H1 (cell line): Measurements from ENCODE around the gene PPP2R3C. TPM values are rescaled to one million over a fixed set of nuclear protein-coding genes. Genes with fewer than 3 reads are reported as not detected.

Experiments
- CTCF ChIA-PET: fragments of 300-600 bp; sonication (Branson Sonifier 250); formaldehyde crosslinking; loops from one replicate; lab custom pipeline; 2021; ENCODE audit not compliant: partially characterized antibody; lab: Charles Lee
- POLR2A ChIA-PET: fragments of 300-600 bp; sonication (Branson Sonifier 250); formaldehyde crosslinking; loops from one replicate; lab custom pipeline; 2021; ENCODE audit warnings: inconsistent platforms; ENCODE audit not compliant: partially characterized antibody; lab: Charles Lee
- DNase-seq, 2 experiments: peaks; one replicate each; pipeline versions ENCODE4 v3.0.0 to v3.0.0-alpha.2; 2010 to 2022; ENCODE audit warnings: low spot score in 2 of 2, low read depth in 1 of 2, mixed read lengths in 1 of 2
- FAIRE-seq: peaks from 2 replicates; lab custom pipeline; 2011; peaks lifted over from hg19 to GRCh38; lab: Jason Lieb, UNC
- H2AFZ ChIP-seq: 2 replicates; pipeline ENCODE4 v1.8.1; 2012; ENCODE audit warnings: low read length, inconsistent platforms
- H2AK5ac ChIP-seq: 2 replicates; pipeline ENCODE4 v1.6.1; 2013; ENCODE audit warnings: low read depth, low read length
- H2BK120ac ChIP-seq: replicated peaks from 2 replicates; pipeline ENCODE3; 2013; ENCODE audit warnings: low read depth, low read length, inconsistent platforms
- H2BK12ac ChIP-seq: 2 replicates; pipeline ENCODE4 v1.6.1; 2013; ENCODE audit warnings: low read depth, low read length
- H2BK15ac ChIP-seq: 2 replicates; pipeline ENCODE4 v1.6.1; 2013; ENCODE audit warnings: low read length
- H2BK20ac ChIP-seq: 2 replicates; pipeline ENCODE4 v1.6.1; 2013; ENCODE audit warnings: low read length
- H2BK5ac ChIP-seq: 2 replicates; pipeline ENCODE4 v1.6.1; 2013; ENCODE audit warnings: low read depth, low read length
- H3K14ac ChIP-seq: 2 replicates; pipeline ENCODE4 v1.6.1; 2013; ENCODE audit warnings: inconsistent platforms; ENCODE audit not compliant: insufficient read length
- H3K18ac ChIP-seq: 2 replicates; pipeline ENCODE4 v1.6.1; 2013; ENCODE audit warnings: low read length; ENCODE audit errors: extremely low read depth
- H3K23ac ChIP-seq: 2 replicates; pipeline ENCODE4 v1.6.1; 2013; ENCODE audit warnings: inconsistent platforms; ENCODE audit not compliant: insufficient read length
- H3K23me2 ChIP-seq: 2 replicates; pipeline ENCODE4 v1.6.1; 2013; ENCODE audit warnings: low read depth, low read length
- H3K27ac ChIP-seq: 2 replicates; pipeline ENCODE4 v1.6.1; 2011; ENCODE audit warnings: low read depth, low read length, inconsistent platforms
- H3K27me3 ChIP-seq, 4 experiments: replicated peaks in 1 of 4; 1 replicate in 1 of 4; 2 replicates in 3 of 4; pipeline versions ENCODE4 v1.6.1 to v1.8.1; 2011 to 2013; ENCODE audit warnings: low read length in 3 of 4, mild to moderate bottlenecking in 3 of 4, inconsistent platforms in 2 of 4, mixed read lengths in 2 of 4, moderate library complexity in 1 of 4; ENCODE audit not compliant: control insufficient read depth in 3 of 4, insufficient read depth in 3 of 4; ENCODE audit errors: extremely low read depth in 1 of 4
- H3K36me3 ChIP-seq, 4 experiments: 2 replicates each; pipeline versions ENCODE4 v1.6.1 to v1.8.1; 2011 to 2013; ENCODE audit warnings: mild to moderate bottlenecking in 4 of 4, low read length in 3 of 4, moderate library complexity in 2 of 4, control low read depth in 1 of 4, inconsistent platforms in 1 of 4; ENCODE audit not compliant: insufficient read depth in 4 of 4, control insufficient read depth in 2 of 4
- H3K4ac ChIP-seq: replicated peaks from 2 replicates; pipeline ENCODE3; 2013; ENCODE audit warnings: low read length, low read depth, mixed read lengths, inconsistent platforms; ENCODE audit not compliant: insufficient read length
- H3K4me1 ChIP-seq, 4 experiments: replicated peaks in 1 of 4; 1 replicate in 1 of 4; 2 replicates in 3 of 4; pipeline versions ENCODE4 v1.6.1 to v1.8.1; 2011 to 2013; ENCODE audit warnings: low read length in 3 of 4, inconsistent platforms in 2 of 4, mixed read lengths in 1 of 4; ENCODE audit not compliant: insufficient read depth in 4 of 4, control insufficient read depth in 3 of 4
- H3K4me2 ChIP-seq, 2 experiments: 2 replicates each; pipeline versions ENCODE4 v1.6.1 to v1.8.1; 2011 to 2013; ENCODE audit warnings: low read depth in 2 of 2, low read length in 2 of 2, control low read depth in 1 of 2, inconsistent platforms in 1 of 2, mild to moderate bottlenecking in 1 of 2; ENCODE audit not compliant: insufficient read depth in 1 of 2
- H3K4me3 ChIP-seq, 4 experiments: fragments of 200-600, 300-600 bp in 1 of 4; sonication (generic), shearing (Covaris generic), sonication (Bioruptor Twin) in 1 of 4; 2 replicates each; pipeline versions ENCODE4 v1.5.1 to v1.8.1; 2011 to 2016; ENCODE audit warnings: low read length in 4 of 4, low read depth in 3 of 4, control low read depth in 2 of 4, inconsistent platforms in 2 of 4, mild to moderate bottlenecking in 2 of 4, mixed read lengths in 1 of 4, moderate library complexity in 1 of 4; ENCODE audit not compliant: insufficient read depth in 2 of 4; ENCODE audit errors: extremely low read depth in 1 of 4
- H3K56ac ChIP-seq: replicated peaks from 2 replicates; pipeline ENCODE3; 2013; ENCODE audit warnings: low read depth, mild to moderate bottlenecking, mixed read lengths, low read length, inconsistent platforms; ENCODE audit not compliant: insufficient read length
- H3K79me1 ChIP-seq: 2 replicates; pipeline ENCODE4 v1.6.1; 2013; ENCODE audit warnings: low read depth, low read length, control low read depth
- H3K79me2 ChIP-seq, 2 experiments: 2 replicates each; pipeline versions ENCODE4 v1.6.1 to v1.8.1; 2012 to 2013; ENCODE audit warnings: low read length in 2 of 2, mild to moderate bottlenecking in 2 of 2, inconsistent platforms in 1 of 2; ENCODE audit not compliant: insufficient read depth in 2 of 2, control insufficient read depth in 1 of 2
- H3K9ac ChIP-seq, 4 experiments: replicated peaks in 1 of 4; 1 replicate in 1 of 4; 2 replicates in 3 of 4; pipeline versions ENCODE4 v1.6.1 to v1.8.1; 2011 to 2013; ENCODE audit warnings: low read depth in 3 of 4, low read length in 3 of 4, control low read depth in 2 of 4, mild to moderate bottlenecking in 2 of 4, moderate library complexity in 2 of 4, inconsistent platforms in 1 of 4; ENCODE audit errors: extremely low read depth in 1 of 4
- H3K9me3 ChIP-seq, 2 experiments: 2 replicates each; pipeline versions ENCODE4 v1.6.1 to v1.8.1; 2012 to 2013; ENCODE audit warnings: mild to moderate bottlenecking in 2 of 2, moderate library complexity in 2 of 2, control low read depth in 1 of 2, inconsistent platforms in 1 of 2, low read depth in 1 of 2, low read length in 1 of 2, mixed read lengths in 1 of 2; ENCODE audit not compliant: insufficient read depth in 2 of 2
- H4K20me1 ChIP-seq, 2 experiments: replicated peaks in 1 of 2; 2 replicates each; pipeline versions ENCODE3 to v1.8.1; 2011 to 2013; ENCODE audit warnings: inconsistent platforms in 2 of 2, low read length in 2 of 2, mild to moderate bottlenecking in 1 of 2; ENCODE audit not compliant: insufficient read depth in 2 of 2, control insufficient read depth in 1 of 2
- H4K5ac ChIP-seq: 2 replicates; pipeline ENCODE4 v1.6.1; 2013; ENCODE audit warnings: low read length, low read depth, mixed read lengths, inconsistent platforms; ENCODE audit not compliant: insufficient read length
- H4K8ac ChIP-seq: 2 replicates; pipeline ENCODE4 v1.8.0; 2013; ENCODE audit warnings: mild to moderate bottlenecking, moderate library complexity, low read length, inconsistent platforms; ENCODE audit not compliant: insufficient read depth; ENCODE audit errors: extremely low read depth
- H4K91ac ChIP-seq: replicated peaks from 2 replicates; pipeline ENCODE3; 2013; ENCODE audit warnings: low read length, mixed read lengths, inconsistent platforms; ENCODE audit not compliant: insufficient read length
- ATF2 ChIP-seq: IDR thresholded peaks from 2 replicates; pipeline ENCODE4 v1.6.1; 2012; ENCODE audit warnings: low read length, inconsistent platforms
- BCL11A ChIP-seq, 2 experiments: IDR thresholded peaks; one replicate each; pipeline ENCODE4 v1.6.1; 2011; ENCODE audit warnings: low read depth in 2 of 2, low read length in 2 of 2, mild to moderate bottlenecking in 2 of 2
- CBX8 ChIP-seq: fragments of 300-800, 300-1000 bp; sonication (generic); IDR thresholded peaks from 2 replicates; pipeline ENCODE4 v1.7.1; 2016; ENCODE audit warnings: low read depth, low read length, borderline replicate concordance
- CEBPB ChIP-seq: IDR thresholded peaks from 2 replicates; pipeline ENCODE4 v1.6.1; 2012; ENCODE audit warnings: low read depth, low read length
- FOSL1 ChIP-seq: IDR thresholded peaks from 2 replicates; pipeline ENCODE4 v1.6.1; 2011; ENCODE audit warnings: mild to moderate bottlenecking, low read depth, low read length, moderate library complexity; ENCODE audit not compliant: insufficient read depth
- GABPA ChIP-seq: IDR thresholded peaks from 2 replicates; pipeline ENCODE4 v1.6.1; 2011; ENCODE audit warnings: mild to moderate bottlenecking, low read length, moderate library complexity, borderline replicate concordance; ENCODE audit not compliant: insufficient read depth
- KDM4A ChIP-seq: IDR thresholded peaks from one replicate; pipeline ENCODE4 v1.7.1; 2012; ENCODE audit warnings: low read depth, mild to moderate bottlenecking, moderate library complexity, low read length, inconsistent platforms; ENCODE audit not compliant: severe bottlenecking
- NANOG ChIP-seq: IDR thresholded peaks from 2 replicates; pipeline ENCODE4 v1.6.1; 2011; ENCODE audit warnings: low read length, low read depth, mild to moderate bottlenecking, inconsistent platforms; ENCODE audit not compliant: insufficient read depth, poor library complexity, severe bottlenecking
- SP1 ChIP-seq: IDR thresholded peaks from 2 replicates; pipeline ENCODE4 v1.6.1; 2011; ENCODE audit warnings: low read depth, low read length
- TAF7 ChIP-seq: optimal IDR thresholded peaks from 2 replicates; pipeline ENCODE3; 2011; ENCODE audit warnings: low read depth, mild to moderate bottlenecking, inconsistent platforms, low read length, moderate library complexity, borderline replicate concordance
- WGBS, 2 experiments: shearing (Covaris generic) in 1 of 2; methylation state at CpG; one replicate each; pipeline versions ENCODE4 v1.1.6 to v1.1.7; 2013 to 2015; ENCODE audit warnings: low lambda C conversion rate in 2 of 2, mixed read lengths in 2 of 2, inconsistent platforms in 1 of 2, low coverage in 1 of 2, missing lambda C conversion rate in 1 of 2; ENCODE audit not compliant: insufficient replicate concordance in 2 of 2, insufficient coverage in 1 of 2, insufficient read length in 1 of 2; ENCODE audit errors: extremely low coverage in 1 of 2, missing lambda C conversion rate in 1 of 2; 5-methylcytosine and 5-hydroxymethylcytosine counted together
- polyA plus RNA-seq, 7 experiments: library from polyadenylated mRNA; depleted of rRNA in 3 of 7; stranded (reverse) in 5 of 7; unstranded in 2 of 7; fragments of >200 nt in 5 of 7; fragments of 200-250 nt in 2 of 7; gene quantifications; 1 replicate in 5 of 7; 2 replicates in 1 of 7; 4 replicates in 1 of 7; pipeline versions ENCODE4 v1.2.1 to v1.2.3, GENCODE V29; 2011 to 2013; ENCODE audit warnings: missing spikeins in 2 of 7, mixed read lengths in 2 of 7
- total RNA-seq: library from RNA; stranded (reverse); fragmentation: NEBNext Ultra II Directional; extraction: Animal tissue kit (Norgen Biotek cat#: 25700); gene quantifications from 2 replicates; pipeline ENCODE4 v1.2.1, GENCODE V29; 2021

Gene PPP2R3C
- total and polyA plus RNA-seq, 2 of the 8 experiments (the other 6 are each of a cell fraction or from before 2014, with no cell fraction given) = 7.1 to 26.7 TPM

GRCh38 chr14:35073486-35073885 lies 48.3 kb downstream of the PPP2R3C start:
- Histone ChIP-seq H2BK20ac (no peak overlapping the region), H3K9me3 (no peaks in the 10 kb centered on the region), H4K5ac (no peak overlapping the region), H3K23ac (no peak overlapping the region), H2BK12ac (no peak overlapping the region), H3K4me1 (no peaks in the 10 kb centered on the region), H2BK15ac (no peak overlapping the region), H3K27me3 (no peaks in the 10 kb centered on the region), H3K4me2 (no peak overlapping the region), H2AFZ (no peak overlapping the region), H2BK120ac (no peak overlapping the region), H2BK5ac (no peak overlapping the region), H3K27ac (no peak overlapping the region)
- no peak for DNase-seq
- peak; percentile 7 for FAIRE-seq
- POLR2A ChIA-PET = interaction anchor here (0.6 kb wide), 1 partner anchor 205 kb away, joined by 3 read pairs; no protein-coding TSS in a partner anchor
- no peak for TF ChIP-seq ATF2
- no peak for TF ChIP-seq KDM4A
- TF ChIP-seq FOSL1 = no peak
- no peak for TF ChIP-seq TAF7
- no peak for TF ChIP-seq SP1
- TF ChIP-seq NANOG = no peak
- no peak for TF ChIP-seq BCL11A (IDR thresholded peaks at IDR 0.05; ENCODE audit: low read depth in 2 of 2, low read length in 2 of 2)
- no peak for TF ChIP-seq GABPA
- TF ChIP-seq CEBPB = no peak
- TF ChIP-seq CBX8 = no peak
- TF ChIP-seq, all 59 proteins: peak for 0
- Histone ChIP-seq H3K79me2 (no peaks in the 10 kb centered on the region), H3K79me1 (no peaks in the 10 kb centered on the region), H3K4me3 (no peak overlapping the region), H4K91ac (no peak overlapping the region), H4K20me1 (no peaks in the 10 kb centered on the region), H2AK5ac (no peak overlapping the region), H3K36me3 (peaks cover 0 to 5% (median 2%) of the 10 kb centered on the region in 4 experiments; a peak in 2 of 8 replicates), H4K8ac (no peak overlapping the region), H3K23me2 (no peaks in the 10 kb centered on the region), H3K14ac (no peak overlapping the region), H3K56ac (no peak overlapping the region), H3K4ac (no peak overlapping the region), H3K18ac (no peak overlapping the region), H3K9ac (no peak overlapping the region)
- WGBS, 2 experiments = 94% methylated on average over 1 of the region's 1 CpG; no CpG with 5 or more reads in 1 of the 2 experiments
- CTCF ChIA-PET = no interaction called here
